LNCAP (cell line): ENCODE data around the gene CCN6.

ENCODE experiments used
- TF ChIP-seq, protein P1 (sequence below): fragments of 450-650 bp; IDR thresholded peaks from 2 replicates; pipeline ENCODE4 v1.5.1; 2017; ENCODE audit warnings: mild to moderate bottlenecking

The CCN6 gene

DNA sequence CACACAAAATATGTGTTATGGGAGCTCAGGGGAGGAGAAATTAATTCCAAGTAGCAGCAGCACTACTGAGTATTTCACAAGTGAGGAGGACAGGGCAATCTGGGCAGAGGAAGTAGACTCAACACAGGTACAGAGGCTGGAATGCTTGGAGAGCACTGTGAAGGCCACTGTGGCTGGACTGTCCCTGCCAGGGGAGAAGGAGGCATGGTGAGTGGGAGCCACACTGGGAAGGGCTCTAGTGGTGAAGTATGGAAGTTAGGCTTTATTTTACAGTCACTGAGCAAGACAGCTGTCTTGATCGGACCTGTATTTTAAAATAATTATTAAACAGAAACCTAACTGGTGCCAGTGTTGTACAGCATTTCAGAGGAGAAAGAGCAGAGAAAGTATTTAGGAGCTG, 62.3 kb downstream of the CCN6 start:
- TF ChIP-seq, protein P1, sequence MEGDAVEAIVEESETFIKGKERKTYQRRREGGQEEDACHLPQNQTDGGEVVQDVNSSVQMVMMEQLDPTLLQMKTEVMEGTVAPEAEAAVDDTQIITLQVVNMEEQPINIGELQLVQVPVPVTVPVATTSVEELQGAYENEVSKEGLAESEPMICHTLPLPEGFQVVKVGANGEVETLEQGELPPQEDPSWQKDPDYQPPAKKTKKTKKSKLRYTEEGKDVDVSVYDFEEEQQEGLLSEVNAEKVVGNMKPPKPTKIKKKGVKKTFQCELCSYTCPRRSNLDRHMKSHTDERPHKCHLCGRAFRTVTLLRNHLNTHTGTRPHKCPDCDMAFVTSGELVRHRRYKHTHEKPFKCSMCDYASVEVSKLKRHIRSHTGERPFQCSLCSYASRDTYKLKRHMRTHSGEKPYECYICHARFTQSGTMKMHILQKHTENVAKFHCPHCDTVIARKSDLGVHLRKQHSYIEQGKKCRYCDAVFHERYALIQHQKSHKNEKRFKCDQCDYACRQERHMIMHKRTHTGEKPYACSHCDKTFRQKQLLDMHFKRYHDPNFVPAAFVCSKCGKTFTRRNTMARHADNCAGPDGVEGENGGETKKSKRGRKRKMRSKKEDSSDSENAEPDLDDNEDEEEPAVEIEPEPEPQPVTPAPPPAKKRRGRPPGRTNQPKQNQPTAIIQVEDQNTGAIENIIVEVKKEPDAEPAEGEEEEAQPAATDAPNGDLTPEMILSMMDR, result no peak

- TF ChIP-seq, protein P1, result no peak
These were observed 63.6 kb downstream of the CCN6 start for GRCh38 chr6:112117554-112117953.

DNA sequence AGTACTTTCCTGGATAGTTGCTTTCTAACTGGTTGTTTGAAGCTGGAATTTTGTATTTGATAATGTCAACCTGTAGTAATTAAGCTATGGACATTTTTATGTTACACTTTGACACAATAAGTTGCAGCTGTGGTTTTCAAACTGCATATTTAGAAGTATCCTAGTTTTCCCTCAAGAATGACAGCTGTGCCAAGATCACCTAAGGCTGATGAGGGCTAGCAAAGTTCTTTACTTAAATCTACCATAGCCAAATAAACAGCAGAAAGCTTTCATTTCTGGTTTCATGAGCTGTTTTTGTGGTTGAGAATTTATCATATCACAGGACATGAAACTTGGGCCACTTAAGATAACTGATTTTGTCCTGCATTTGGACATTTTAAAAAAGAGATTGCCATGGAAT, 64.1 kb downstream of the CCN6 start:
- TF ChIP-seq, protein P1, result no peak
